HG03060 (cell line): Measurements from ENCODE around the gene ME3.
"Not testable (repeated sequence)": the region's sequence is repeated elsewhere in the genome, so short reads cannot be mapped to it uniquely, and the experiment has no call there.

Experiments
- ATAC-seq: cut with Tn5 transposase; IDR thresholded peaks from one replicate; pipeline ENCODE4 v1.9.1; 2021; ENCODE audit warnings: low read depth, moderate number of reproducible peaks; ENCODE audit not compliant: unreplicated experiment

ME3 gene

DNA sequence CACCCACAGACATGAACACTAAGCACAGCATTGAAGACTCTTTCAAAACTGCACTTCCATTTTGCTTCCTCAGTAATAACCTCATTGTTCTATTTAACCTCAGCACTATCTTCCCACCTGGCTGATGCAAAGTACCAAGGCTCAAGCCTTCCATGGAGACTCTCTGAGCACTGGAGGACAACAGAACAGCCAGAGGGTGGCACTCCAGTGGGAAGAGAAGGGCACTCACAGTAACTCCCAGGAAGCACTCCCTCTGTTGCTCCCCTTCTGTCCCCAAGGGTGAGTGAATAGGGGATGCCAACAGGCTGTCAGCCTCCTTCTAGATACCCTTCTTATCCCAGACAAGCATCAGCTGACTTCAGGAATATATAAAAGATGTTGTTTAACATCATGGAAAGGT is 3.5 kb downstream of the ME3 start:
- ATAC-seq: no peak

DNA sequence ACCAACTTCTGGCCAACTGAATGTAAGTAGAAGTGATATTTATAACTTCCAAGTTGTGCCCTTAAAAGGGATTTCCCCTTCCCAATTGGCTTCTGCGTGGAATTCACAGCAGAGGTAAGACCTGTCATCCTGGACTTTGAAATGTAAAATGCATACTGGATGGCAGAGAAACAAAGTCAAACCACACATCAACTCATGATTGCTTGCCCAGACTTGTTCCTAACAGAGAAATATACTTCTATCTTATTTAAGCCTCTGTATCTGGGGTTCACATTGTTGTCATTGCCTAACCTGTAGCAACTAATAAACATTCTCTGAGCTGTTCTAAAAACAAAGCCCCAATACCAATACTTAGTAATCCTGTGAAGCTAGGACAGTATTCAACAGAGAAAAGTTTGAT is 6.2 kb downstream of the ME3 start:
- ATAC-seq: no peak

- no peak for ATAC-seq
Measured at GRCh38 chr11:86664930-86665329, 7.5 kb downstream of the ME3 start.

DNA sequence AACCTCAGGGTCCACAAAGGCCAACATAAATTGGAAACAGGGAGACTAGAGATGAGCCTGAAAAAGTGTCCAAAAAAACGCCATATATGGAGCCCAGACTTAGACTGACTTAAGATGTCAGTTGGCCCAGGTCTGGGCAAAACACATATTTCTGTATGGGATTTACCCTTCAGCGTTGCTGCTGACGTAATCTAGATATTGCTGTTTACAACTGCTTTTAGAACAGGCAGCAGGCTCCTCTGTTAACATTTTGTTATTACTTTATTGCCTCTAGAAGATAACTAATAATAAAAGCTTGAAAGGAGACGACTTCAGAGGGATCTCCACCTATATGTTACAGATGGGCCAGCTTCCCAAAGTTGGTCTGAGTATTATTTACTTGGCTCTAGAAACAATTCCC is 8.7 kb downstream of the ME3 start:
- no peak for ATAC-seq

DNA sequence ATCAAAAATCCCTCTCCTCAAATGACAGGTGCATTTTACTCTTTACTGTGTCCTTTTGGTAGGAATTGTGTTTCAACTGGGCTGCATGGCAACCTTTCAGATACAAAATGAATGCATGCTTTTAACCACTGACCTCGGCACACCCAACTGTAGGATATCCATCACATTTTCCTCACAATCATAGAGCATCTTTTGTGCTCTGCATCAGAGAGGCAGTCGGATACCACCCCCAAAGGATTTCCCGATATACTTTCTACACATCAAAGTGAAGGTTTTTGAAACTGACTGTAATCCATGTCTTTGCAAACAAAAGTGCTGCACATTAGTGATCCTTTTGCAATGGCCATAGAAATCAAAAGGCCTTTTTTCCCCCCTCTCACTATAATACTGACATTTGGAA is 9.1 kb downstream of the ME3 start:
- ATAC-seq: no peak

- ATAC-seq: no peak
Measured at GRCh38 chr11:86660736-86661135, 11.7 kb downstream of the ME3 start.

DNA sequence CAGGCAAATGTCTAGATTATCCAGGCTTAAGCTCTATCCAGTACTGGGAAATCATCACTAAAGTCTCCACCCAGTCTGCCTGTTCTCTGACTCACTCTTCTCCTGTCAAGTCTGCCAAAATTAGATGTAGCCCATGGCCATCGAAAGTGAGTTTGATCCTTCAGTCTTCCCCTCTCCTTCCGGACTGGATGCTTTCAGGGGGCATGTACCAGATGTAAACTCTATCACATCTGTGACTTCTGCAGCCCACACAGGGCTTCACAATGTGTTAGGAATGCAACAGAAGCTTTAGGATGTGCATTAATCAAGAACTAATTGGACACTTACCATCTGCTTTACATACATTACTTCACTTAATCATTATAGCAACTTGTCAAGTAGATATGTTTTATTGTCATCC is 12.3 kb downstream of the ME3 start:
- no peak for ATAC-seq

DNA sequence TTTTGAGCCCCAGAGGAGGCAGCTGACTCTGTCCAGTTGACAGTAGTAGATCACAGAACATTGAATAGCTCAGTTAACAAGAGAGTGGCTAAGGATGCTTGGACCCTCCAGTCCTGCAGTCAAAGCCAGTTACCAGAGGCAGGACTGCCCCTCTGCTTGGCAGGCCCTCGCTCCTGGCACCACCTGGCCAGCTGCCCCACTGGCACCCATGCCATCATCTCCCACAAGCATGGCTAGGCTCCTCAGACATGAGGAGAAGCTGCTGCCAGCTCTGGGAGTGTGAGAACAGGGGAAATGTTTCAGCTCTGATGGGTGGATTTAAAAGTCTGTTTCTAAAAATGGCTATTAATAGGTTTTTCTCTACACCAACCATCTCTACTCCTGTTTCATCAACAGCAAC is 13.9 kb downstream of the ME3 start:
- no peak for ATAC-seq

DNA sequence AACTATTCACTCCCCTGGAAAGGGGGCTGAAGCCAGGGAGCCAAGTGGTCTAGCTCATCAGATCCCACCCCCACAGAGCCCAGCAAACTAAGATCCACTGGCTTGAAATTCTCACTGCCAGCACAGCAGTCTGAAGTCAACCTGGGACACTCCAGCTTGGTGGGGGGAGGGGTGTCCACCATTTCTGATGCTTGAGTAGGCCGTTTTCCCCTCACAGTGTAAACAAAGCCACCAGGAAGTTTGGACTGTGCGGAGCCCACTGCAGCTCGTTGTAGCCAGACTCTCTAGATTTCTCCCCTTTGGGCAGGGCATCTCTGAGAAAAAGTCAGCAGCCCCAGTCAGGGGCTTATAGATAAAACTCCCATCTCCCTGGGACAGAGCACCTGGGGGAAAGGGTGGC is 27.2 kb downstream of the ME3 start:
- ATAC-seq: not testable (repeated sequence)

GRCh38 chr11:86644291-86644690 is 28.1 kb downstream of the ME3 start:
- ATAC-seq: no peak

DNA sequence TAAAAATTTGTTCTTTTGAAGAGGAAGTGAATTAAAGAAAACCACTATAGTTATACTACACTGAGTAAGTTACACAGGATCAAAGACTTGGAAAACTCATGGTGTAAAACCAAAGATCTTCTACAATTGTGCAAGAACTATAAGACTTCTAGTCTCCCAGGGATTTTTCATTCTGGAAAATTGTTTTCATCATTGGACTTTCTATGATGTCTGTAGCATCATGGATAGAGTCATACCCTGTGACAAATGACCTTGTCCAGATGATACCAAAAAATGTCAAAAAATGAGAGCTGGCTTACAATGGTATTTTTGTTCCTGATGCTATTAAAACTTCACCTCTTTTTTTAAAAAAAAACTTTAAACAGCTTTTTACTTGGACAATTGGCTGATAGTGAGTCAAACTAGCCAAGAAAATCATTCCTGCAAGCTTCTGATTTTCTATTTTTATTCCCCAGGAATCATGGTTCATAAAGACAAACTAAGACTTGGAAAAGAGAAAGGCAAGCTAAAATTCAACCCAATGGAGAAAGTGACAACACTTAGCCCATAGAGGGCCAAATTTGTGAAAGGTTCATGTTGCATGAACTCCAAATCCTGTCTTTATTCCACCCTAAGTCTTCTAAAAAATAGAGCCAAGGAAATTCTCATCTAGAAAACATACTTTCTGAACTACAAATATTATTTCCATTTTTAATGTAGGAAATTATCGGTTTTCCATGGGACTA is 30.7 kb downstream of the ME3 start:
- no peak for ATAC-seq

DNA sequence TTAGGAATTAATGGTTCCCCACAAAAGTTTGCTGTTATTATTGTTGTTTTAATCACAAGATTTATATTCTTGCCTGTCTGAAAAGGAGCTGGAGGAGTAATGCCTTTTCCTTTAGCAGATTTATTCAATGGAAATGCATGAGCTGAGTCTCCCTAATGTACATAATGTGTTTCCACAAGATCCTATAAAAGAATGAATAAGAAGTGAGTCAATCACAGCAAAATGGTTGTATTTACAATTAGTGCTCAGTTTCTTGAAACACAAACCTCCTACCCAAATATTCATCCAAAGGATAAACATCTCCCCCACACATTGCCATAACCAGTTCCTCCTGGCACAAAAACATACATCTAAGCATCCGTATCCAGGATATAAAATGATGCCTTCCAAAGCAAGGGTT is 33.3 kb downstream of the ME3 start:
- ATAC-seq: no peak

DNA sequence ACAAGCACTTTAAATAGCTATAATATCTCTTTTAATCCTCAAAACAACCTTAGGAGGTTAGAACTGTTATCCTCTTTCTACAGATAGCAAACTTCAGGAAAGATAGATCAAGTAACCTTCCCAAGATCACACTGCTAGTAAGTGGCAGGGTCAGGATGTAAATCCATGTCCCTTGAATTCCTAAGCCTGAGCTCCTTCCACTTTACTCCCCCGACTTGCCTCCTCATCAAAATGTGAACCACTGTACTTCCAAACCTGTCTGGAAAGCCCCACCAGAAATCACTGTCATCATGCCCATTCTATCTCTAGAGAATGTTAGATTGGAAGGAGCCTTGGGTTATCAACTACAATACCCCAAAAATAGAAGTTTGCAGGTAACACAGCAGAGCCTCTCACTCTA is 33.7 kb downstream of the ME3 start:
- ATAC-seq: no peak

GRCh38 chr11:86637988-86638387 is 34.4 kb downstream of the ME3 start:
- ATAC-seq: no peak

GRCh38 chr11:86636275-86636674 is 36.1 kb downstream of the ME3 start:
- ATAC-seq: no peak

DNA sequence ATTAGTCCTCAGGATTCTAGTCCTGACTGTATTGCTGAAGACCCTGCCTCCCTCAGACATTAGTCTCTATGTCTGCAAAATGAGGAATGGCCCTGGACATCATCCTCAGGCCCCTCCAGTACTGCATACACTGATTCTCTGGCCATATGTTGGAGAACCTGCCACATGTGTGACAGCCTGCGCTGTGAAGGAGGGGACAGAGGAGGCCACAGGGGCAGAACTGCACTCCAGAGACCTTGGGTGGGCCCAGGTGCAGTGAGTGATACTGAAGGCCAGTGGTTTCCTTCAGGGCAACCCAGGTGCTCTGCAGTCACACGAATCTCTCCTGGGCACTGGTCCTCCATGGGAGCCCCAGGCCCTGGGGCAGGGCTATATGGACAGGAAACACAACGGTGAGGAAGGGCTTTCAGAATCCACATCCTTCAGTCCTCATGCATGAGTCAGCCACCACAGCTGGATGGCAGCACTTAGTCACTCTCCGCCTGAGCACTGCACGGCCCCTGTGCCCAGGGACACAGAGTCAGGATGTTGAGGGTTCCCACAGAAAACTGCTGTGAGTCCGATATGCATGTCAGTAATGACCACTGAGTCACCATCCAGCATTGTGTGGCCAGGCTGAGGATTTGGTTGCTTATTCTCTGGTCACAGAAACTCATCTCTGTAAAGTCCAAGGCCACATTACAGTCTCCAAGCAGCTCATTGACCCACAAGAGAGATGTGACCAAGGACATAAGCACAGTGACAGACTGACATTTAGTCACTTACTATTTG is 39.7 kb downstream of the ME3 start:
- no peak for ATAC-seq

DNA sequence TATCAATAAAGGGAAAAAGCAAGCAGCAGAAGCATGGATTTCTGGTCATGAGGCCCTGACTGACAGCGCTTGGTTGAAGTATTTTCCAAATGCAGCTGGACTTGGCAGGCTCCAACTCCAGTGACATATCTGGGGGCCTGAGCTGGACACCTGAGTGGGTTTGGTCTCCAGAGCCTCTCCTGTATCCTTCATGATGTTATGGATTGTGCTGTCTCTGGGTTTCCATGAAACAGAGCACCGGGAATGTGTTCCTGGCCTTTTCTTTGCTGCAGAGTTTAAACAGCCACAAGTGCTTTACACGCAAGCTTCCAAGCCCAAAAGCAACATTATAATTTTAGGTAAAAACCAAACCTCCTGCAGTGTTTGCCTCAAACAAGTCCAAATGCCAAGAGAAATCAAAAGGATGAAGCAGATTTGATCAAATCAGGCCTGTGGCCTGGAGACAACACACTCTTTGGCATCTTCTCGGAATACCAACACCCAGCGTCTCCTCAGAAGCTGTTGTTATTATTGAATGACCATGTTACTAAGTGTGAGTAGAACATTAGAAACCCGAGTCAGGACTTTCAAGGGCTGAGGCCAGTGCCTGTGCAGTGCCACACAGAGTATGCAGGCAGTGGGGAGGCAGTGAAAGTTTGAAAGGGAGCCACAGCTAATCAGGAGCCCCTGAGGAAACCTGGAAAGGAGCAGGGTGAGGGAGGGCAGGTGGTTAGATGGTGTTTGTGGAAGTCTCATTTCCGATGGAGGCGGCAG is 42.0 kb downstream of the ME3 start:
- ATAC-seq: no peak

DNA sequence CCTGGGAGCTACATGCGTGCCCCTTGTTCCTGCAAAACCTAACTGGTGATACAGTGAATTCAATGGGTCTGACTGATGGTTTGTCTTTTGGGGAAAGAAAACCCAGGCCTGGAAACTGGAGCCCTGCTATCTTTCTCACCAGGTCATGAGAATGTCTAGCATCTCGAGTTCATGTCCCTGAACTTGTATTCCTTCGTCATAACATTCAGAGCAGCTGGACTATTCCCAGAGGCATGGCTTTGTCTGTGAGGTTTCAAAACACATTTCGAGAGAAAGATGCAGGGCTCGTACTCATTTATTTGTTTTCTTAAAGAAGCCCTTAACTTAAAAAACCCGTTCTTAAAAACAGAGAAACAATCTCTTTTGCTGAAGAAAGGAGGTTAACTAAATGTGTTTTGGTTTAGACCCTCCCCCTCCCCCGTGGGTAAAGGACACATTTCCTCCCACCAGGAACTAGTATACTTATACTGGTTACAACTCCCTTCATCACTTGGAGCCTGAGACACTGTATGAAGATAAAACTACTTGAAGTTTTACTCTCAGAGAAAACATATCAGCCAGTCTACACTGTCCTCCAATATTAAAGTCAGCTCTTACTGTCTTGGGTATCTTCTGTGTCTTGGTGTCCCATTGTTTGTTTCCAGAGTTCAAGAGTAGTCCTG is 43.2 kb downstream of the ME3 start:
- ATAC-seq: no peak

DNA sequence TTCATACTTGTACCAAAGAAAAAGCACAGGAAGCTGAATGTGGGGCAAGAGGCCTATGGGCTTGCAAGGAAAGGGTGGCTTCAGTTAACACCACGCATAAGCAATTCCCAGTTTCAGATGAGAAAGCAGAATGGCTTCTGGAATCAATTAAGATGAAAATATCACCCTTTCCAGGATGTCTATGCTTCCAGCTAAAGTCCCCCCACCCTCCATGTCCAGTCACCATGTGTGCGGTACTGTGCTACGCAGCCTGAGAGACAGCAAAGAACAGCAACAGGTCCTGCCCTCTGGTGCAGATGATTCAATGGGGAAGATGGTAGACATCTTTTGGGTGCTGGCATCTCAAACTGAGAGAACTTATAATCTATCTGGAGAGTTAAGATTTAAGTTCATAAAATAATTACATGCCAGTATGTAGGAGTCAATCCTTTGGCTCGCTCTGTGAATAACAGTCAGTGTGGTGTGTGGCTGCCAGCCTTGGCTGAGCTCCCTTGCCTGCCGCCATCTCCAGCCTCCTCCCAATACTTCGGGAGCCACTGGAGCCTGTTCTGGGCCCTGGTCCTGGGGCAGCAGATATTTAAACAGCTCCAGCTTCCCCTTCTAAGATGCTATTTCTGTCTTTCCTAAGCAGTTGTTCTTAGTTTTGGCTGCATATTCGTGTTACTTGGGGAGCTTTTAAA is 44.5 kb downstream of the ME3 start:
- ATAC-seq: no peak

- ATAC-seq: no peak
Measured at GRCh38 chr11:86625981-86626380, 46.4 kb downstream of the ME3 start.
